ENCODE data around the gene HIPK4.
A peak's percentile ranks its signal among the peaks of the same experiment; 100 is the strongest.
"Not testable (repeated sequence)": the region's sequence is repeated elsewhere in the genome, so short reads cannot be mapped to it uniquely, and the experiment has no call there.

HIPK4 gene

GRCh38 chr19:40374084-40374483 is 15.9 kb downstream of the HIPK4 start:
- Histone ChIP-seq H3K36me3 (ENCODE audit: control insufficient read depth in 2 of 2, insufficient read depth in 2 of 2, low read length in 2 of 2) (peaks cover 32 to 54% of the 10 kb centered on the region in 2 donors), H3K4me1 (ENCODE audit: control insufficient read depth, insufficient read depth, low read length) (no peaks in the 10 kb centered on the region), H3K27me3 (ENCODE audit: control insufficient read depth in 1 of 2, insufficient read depth in 2 of 2, low read length in 2 of 2) (no peaks in the 10 kb centered on the region), H3K9me3 (ENCODE audit: control insufficient read depth in 2 of 2, low read length in 2 of 2) (no peaks in the 10 kb centered on the region), H3K4me3 (ENCODE audit: low read length in 2 of 2) (no peak overlapping the region), H3K9ac (ENCODE audit: low read length in 2 of 2) (no peak overlapping the region), H3K27ac (ENCODE audit: low read length) (no peak overlapping the region)

- Histone ChIP-seq H3K4me1 (ENCODE audit: control insufficient read depth, insufficient read depth, low read length) (peaks cover 2% of the 10 kb centered on the region), H3K36me3 (ENCODE audit: control insufficient read depth in 2 of 2, insufficient read depth in 2 of 2, low read length in 2 of 2) (peaks cover 38 to 46% of the 10 kb centered on the region in 2 donors)
Observed at GRCh38 chr19:40371802-40372122, 18.2 kb downstream of the HIPK4 start.

GRCh38 chr19:40370997-40371801 is 18.8 kb downstream of the HIPK4 start:
- Histone ChIP-seq H3K4me3 (ENCODE audit: low read length in 2 of 2) (no peak overlapping the region), H3K27ac (ENCODE audit: low read length) (no peak overlapping the region), H3K4me1 (ENCODE audit: control insufficient read depth, insufficient read depth, low read length) (peaks cover 7% of the 10 kb centered on the region), H3K9me3 (ENCODE audit: control insufficient read depth in 2 of 2, low read length in 2 of 2) (no peaks in the 10 kb centered on the region), H3K9ac (ENCODE audit: low read length in 2 of 2) (no peak overlapping the region), H3K27me3 (ENCODE audit: control insufficient read depth in 1 of 2, insufficient read depth in 2 of 2, low read length in 2 of 2) (no peaks in the 10 kb centered on the region), H3K36me3 (ENCODE audit: control insufficient read depth in 2 of 2, insufficient read depth in 2 of 2, low read length in 2 of 2) (peaks cover 34 to 41% of the 10 kb centered on the region in 2 donors)

More at GRCh38 chr19:40371802-40372122, 18.2 kb downstream of the HIPK4 start:
- Histone ChIP-seq H3K4me3 (ENCODE audit: low read length in 2 of 2) (no peak overlapping the region), H3K27ac (ENCODE audit: low read length) (no peak overlapping the region), H3K9ac (ENCODE audit: low read length in 2 of 2) (no peak overlapping the region), H3K27me3 (ENCODE audit: control insufficient read depth in 1 of 2, insufficient read depth in 2 of 2, low read length in 2 of 2) (no peaks in the 10 kb centered on the region), H3K9me3 (ENCODE audit: control insufficient read depth in 2 of 2, low read length in 2 of 2) (no peaks in the 10 kb centered on the region)

GRCh38 chr19:40370253-40370652 is 19.7 kb downstream of the HIPK4 start:
- H3K9me3 ChIP-seq (ENCODE audit: control insufficient read depth in 2 of 2, low read length in 2 of 2); H3K9ac ChIP-seq (ENCODE audit: low read length in 2 of 2); H3K27ac ChIP-seq (ENCODE audit: low read length); H3K4me3 ChIP-seq (ENCODE audit: low read length in 2 of 2); H3K27me3 ChIP-seq (ENCODE audit: control insufficient read depth in 1 of 2, insufficient read depth in 2 of 2, low read length in 2 of 2): not testable (repeated sequence)
- Histone ChIP-seq H3K36me3 (ENCODE audit: control insufficient read depth in 2 of 2, insufficient read depth in 2 of 2, low read length in 2 of 2) (peaks cover 34 to 41% of the 10 kb centered on the region in 2 donors), H3K4me1 (ENCODE audit: control insufficient read depth, insufficient read depth, low read length) (peaks cover 10% of the 10 kb centered on the region)

GRCh38 chr19:40369797-40370196 is 20.2 kb downstream of the HIPK4 start:
- Histone ChIP-seq H3K27me3 (ENCODE audit: control insufficient read depth in 1 of 2, insufficient read depth in 2 of 2, low read length in 2 of 2) (no peaks in the 10 kb centered on the region), H3K4me1 (ENCODE audit: control insufficient read depth, insufficient read depth, low read length) (peaks cover 10% of the 10 kb centered on the region), H3K9me3 (ENCODE audit: control insufficient read depth in 2 of 2, low read length in 2 of 2) (no peaks in the 10 kb centered on the region), H3K36me3 (ENCODE audit: control insufficient read depth in 2 of 2, insufficient read depth in 2 of 2, low read length in 2 of 2) (peaks cover 34 to 39% of the 10 kb centered on the region in 2 donors), H3K9ac (ENCODE audit: low read length in 2 of 2) (no peak overlapping the region), H3K27ac (ENCODE audit: low read length) (no peak overlapping the region), H3K4me3 (ENCODE audit: low read length in 2 of 2) (no peak overlapping the region)

- Histone ChIP-seq H3K36me3 (ENCODE audit: control insufficient read depth in 2 of 2, insufficient read depth in 2 of 2, low read length in 2 of 2) (peaks cover 22 to 27% of the 10 kb centered on the region in 2 donors), H3K9ac (ENCODE audit: low read length in 2 of 2) (no peak overlapping the region), H3K9me3 (ENCODE audit: control insufficient read depth in 2 of 2, low read length in 2 of 2) (no peaks in the 10 kb centered on the region), H3K4me1 (ENCODE audit: control insufficient read depth, insufficient read depth, low read length) (peaks cover 10% of the 10 kb centered on the region), H3K27me3 (ENCODE audit: control insufficient read depth in 1 of 2, insufficient read depth in 2 of 2, low read length in 2 of 2) (no peaks in the 10 kb centered on the region), H3K4me3 (ENCODE audit: low read length in 2 of 2) (no peak overlapping the region), H3K27ac (ENCODE audit: low read length) (no peak overlapping the region)
Observed at GRCh38 chr19:40367577-40368434, 22.2 kb downstream of the HIPK4 start.

- Histone ChIP-seq H3K4me1 (ENCODE audit: control insufficient read depth, insufficient read depth, low read length) (peaks cover 10% of the 10 kb centered on the region), H3K27ac (ENCODE audit: low read length) (no peak overlapping the region), H3K9me3 (ENCODE audit: control insufficient read depth in 2 of 2, low read length in 2 of 2) (no peaks in the 10 kb centered on the region), H3K36me3 (ENCODE audit: control insufficient read depth in 2 of 2, insufficient read depth in 2 of 2, low read length in 2 of 2) (peaks cover 20 to 23% of the 10 kb centered on the region in 2 donors), H3K4me3 (ENCODE audit: low read length in 2 of 2) (peak overlapping the region in 1 of 2 donors; percentile 72), H3K27me3 (ENCODE audit: control insufficient read depth in 1 of 2, insufficient read depth in 2 of 2, low read length in 2 of 2) (no peaks in the 10 kb centered on the region), H3K9ac (ENCODE audit: low read length in 2 of 2) (no peak overlapping the region)
Observed at GRCh38 chr19:40366697-40367561, 23.1 kb downstream of the HIPK4 start.

GRCh38 chr19:40365613-40366401 is 24.2 kb downstream of the HIPK4 start:
- Histone ChIP-seq H3K27me3 (ENCODE audit: control insufficient read depth in 1 of 2, insufficient read depth in 2 of 2, low read length in 2 of 2) (no peaks in the 10 kb centered on the region), H3K4me1 (ENCODE audit: control insufficient read depth, insufficient read depth, low read length) (peaks cover 10% of the 10 kb centered on the region), H3K9ac (ENCODE audit: low read length in 2 of 2) (peak overlapping the region; percentile 37 to 71), H3K36me3 (ENCODE audit: control insufficient read depth in 2 of 2, insufficient read depth in 2 of 2, low read length in 2 of 2) (peaks cover 12 to 23% of the 10 kb centered on the region in 2 donors), H3K9me3 (ENCODE audit: control insufficient read depth in 2 of 2, low read length in 2 of 2) (no peaks in the 10 kb centered on the region), H3K27ac (ENCODE audit: low read length) (no peak overlapping the region), H3K4me3 (ENCODE audit: low read length in 2 of 2) (peak overlapping the region; percentile 71 to 72)

GRCh38 chr19:40365010-40365409 is 25.0 kb downstream of the HIPK4 start:
- H3K27me3 ChIP-seq (ENCODE audit: control insufficient read depth in 1 of 2, insufficient read depth in 2 of 2, low read length in 2 of 2) = no peaks in the 10 kb centered on the region
- no peaks in the 10 kb centered on the region for H3K9me3 ChIP-seq (ENCODE audit: control insufficient read depth in 2 of 2, low read length in 2 of 2)
- peak overlapping the region in 1 of 2 donors; percentile 71 for H3K4me3 ChIP-seq (ENCODE audit: low read length in 2 of 2)
- no peak overlapping the region for H3K27ac ChIP-seq (ENCODE audit: low read length)
- no peak overlapping the region for H3K9ac ChIP-seq (ENCODE audit: low read length in 2 of 2)
- peaks cover 10% of the 10 kb centered on the region for H3K4me1 ChIP-seq (ENCODE audit: control insufficient read depth, insufficient read depth, low read length)
- peaks cover 7 to 21% of the 10 kb centered on the region in 2 donors for H3K36me3 ChIP-seq (ENCODE audit: control insufficient read depth in 2 of 2, insufficient read depth in 2 of 2, low read length in 2 of 2)

GRCh38 chr19:40363069-40363468 is 26.9 kb downstream of the HIPK4 start:
- Histone ChIP-seq H3K27ac (ENCODE audit: low read length) (no peak overlapping the region), H3K4me3 (ENCODE audit: low read length in 2 of 2) (no peak overlapping the region), H3K9ac (ENCODE audit: low read length in 2 of 2) (no peak overlapping the region), H3K4me1 (ENCODE audit: control insufficient read depth, insufficient read depth, low read length) (peaks cover 10% of the 10 kb centered on the region), H3K36me3 (ENCODE audit: control insufficient read depth in 2 of 2, insufficient read depth in 2 of 2, low read length in 2 of 2) (peaks cover 7 to 16% of the 10 kb centered on the region in 2 donors), H3K27me3 (ENCODE audit: control insufficient read depth in 1 of 2, insufficient read depth in 2 of 2, low read length in 2 of 2) (no peaks in the 10 kb centered on the region), H3K9me3 (ENCODE audit: control insufficient read depth in 2 of 2, low read length in 2 of 2) (no peaks in the 10 kb centered on the region)
